GM23338 (cell line): ENCODE data around the gene CARNS1. TPM values are rescaled to one million over a fixed set of nuclear protein-coding genes. Genes with fewer than 3 reads are reported as not detected.

Experiments
- ATAC-seq: fragments of 200-7000 bp; cut with Tn5 transposase; 3 replicates; pipeline ENCODE4 v1.9.1; 2020
- DNase-seq: peaks from one replicate; pipeline ENCODE4 v3.0.0-alpha.2; 2015; ENCODE audit warnings: low spot score
- H2AFZ ChIP-seq: fragments of 200-600 bp; sonication (generic); 2 replicates; pipeline ENCODE4 v1.8.0; 2016; ENCODE audit warnings: antibody characterized with exemption, mild to moderate bottlenecking, moderate library complexity
- H3F3A ChIP-seq: fragments of 200-600 bp; sonication (generic); replicated peaks from 2 replicates; pipeline ENCODE4 v1.8.0; 2017; ENCODE audit warnings: antibody characterized with exemption, mixed run types, low read depth
- H3K27ac ChIP-seq: fragments of 200-600 bp; sonication (generic); 2 replicates; pipeline ENCODE4 v1.6.1; 2016; ENCODE audit warnings: low read depth
- H3K27me3 ChIP-seq: fragments of 200-600 bp; sonication (generic); 2 replicates; pipeline ENCODE4 v1.8.0; 2016; ENCODE audit warnings: mild to moderate bottlenecking, mixed run types, moderate library complexity; ENCODE audit not compliant: insufficient read depth
- H3K36me3 ChIP-seq: fragments of 200-600 bp; sonication (generic); 2 replicates; pipeline ENCODE4 v1.8.0; 2016; ENCODE audit warnings: mild to moderate bottlenecking; ENCODE audit not compliant: insufficient read depth
- H3K4me1 ChIP-seq: fragments of 200-600 bp; sonication (generic); 2 replicates; pipeline ENCODE4 v1.8.0; 2016; ENCODE audit warnings: mild to moderate bottlenecking, moderate library complexity; ENCODE audit not compliant: insufficient read depth
- H3K4me2 ChIP-seq: fragments of 200-600 bp; sonication (generic); 2 replicates; pipeline ENCODE4 v1.7.1; 2017; ENCODE audit warnings: mixed run types
- H3K4me3 ChIP-seq: fragments of 200-600 bp; sonication (generic); 2 replicates; pipeline ENCODE4 v1.6.1; 2016; ENCODE audit warnings: mixed run types
- H3K79me2 ChIP-seq: fragments of 200-600 bp; sonication (generic); replicated peaks from 2 replicates; pipeline ENCODE4 v1.8.0; 2017; ENCODE audit warnings: mild to moderate bottlenecking; ENCODE audit not compliant: insufficient read depth
- H3K9me2 ChIP-seq: fragments of 200-600 bp; sonication (generic); 2 replicates; pipeline ENCODE4 v1.8.0; 2017; ENCODE audit not compliant: insufficient read depth
- H4K20me1 ChIP-seq: fragments of 200-600 bp; sonication (generic); replicated peaks from 2 replicates; pipeline ENCODE4 v1.8.0; 2017; ENCODE audit warnings: mild to moderate bottlenecking; ENCODE audit not compliant: insufficient read depth
- H3K27ac Mint-ChIP-seq: 2 replicates; pipeline ENCODE4 v1.8.0; 2020; ENCODE audit warnings: inconsistent platforms, mild to moderate bottlenecking, moderate library complexity, mixed read lengths
- H3K27me3 Mint-ChIP-seq: 3 replicates; pipeline ENCODE4 v1.8.0; 2022; ENCODE audit warnings: low read depth, mild to moderate bottlenecking, moderate library complexity, mixed read lengths, inconsistent platforms; ENCODE audit not compliant: insufficient read depth, poor library complexity
- H3K36me3 Mint-ChIP-seq: 3 replicates; pipeline ENCODE4 v1.8.0; 2021; ENCODE audit warnings: low read depth, mild to moderate bottlenecking, inconsistent platforms, moderate library complexity, mixed read lengths
- H3K4me1 Mint-ChIP-seq: 3 replicates; pipeline ENCODE4 v1.8.0; 2020; ENCODE audit warnings: mild to moderate bottlenecking, inconsistent platforms, mixed read lengths
- H3K4me3 Mint-ChIP-seq: 3 replicates; pipeline ENCODE4 v1.8.0; 2021; ENCODE audit warnings: moderate library complexity, mild to moderate bottlenecking, inconsistent platforms, mixed read lengths
- H3K9me3 Mint-ChIP-seq: 3 replicates; pipeline ENCODE4 v1.8.0; 2020; ENCODE audit warnings: moderate library complexity, mild to moderate bottlenecking, inconsistent platforms, mixed read lengths
- EZH2phosphoT487 ChIP-seq: fragments of 200-600 bp; sonication (generic); IDR thresholded peaks from one replicate; pipeline ENCODE4 v1.8.1; 2018; ENCODE audit warnings: antibody characterized with exemption; ENCODE audit not compliant: unreplicated experiment
- JUNB ChIP-seq: IDR thresholded peaks from one replicate; pipeline ENCODE4 v1.6.1; 2016; ENCODE audit warnings: antibody characterized with exemption; ENCODE audit not compliant: unreplicated experiment
- NANOG ChIP-seq: IDR thresholded peaks from 2 replicates; pipeline ENCODE4 v1.6.1; 2016; ENCODE audit warnings: antibody characterized with exemption, borderline replicate concordance
- POLR2AphosphoS5 ChIP-seq: IDR thresholded peaks from 2 replicates; pipeline ENCODE4 v1.6.1; 2016; ENCODE audit warnings: antibody characterized with exemption, low read depth
- STAT1 ChIP-seq: IDR thresholded peaks from one replicate; pipeline ENCODE4 v1.6.1; 2016; ENCODE audit warnings: antibody characterized with exemption; ENCODE audit not compliant: unreplicated experiment
- ZNF114 ChIP-seq: fragments of 250-450 bp; sonication (Bioruptor Pico); IDR thresholded peaks from 2 replicates; pipeline ENCODE4 v1.5.0; 2020; ENCODE audit warnings: mild to moderate bottlenecking, moderate library complexity
- ZNF331 ChIP-seq: fragments of 250-450 bp; sonication (Bioruptor Pico); IDR thresholded peaks from 2 replicates; pipeline ENCODE4 v1.5.0; 2020; ENCODE audit warnings: low read depth, mild to moderate bottlenecking, moderate library complexity
- polyA plus RNA-seq: library from polyadenylated mRNA; unstranded; fragments of >200 nt; fragmentation: Nextera tagmentation; extraction: Ambion mirVana; gene quantifications from 2 replicates; pipeline ENCODE4 v1.2.1, GENCODE V29; 2016
- total RNA-seq: library from RNA; depleted of rRNA; stranded (reverse); fragments of >200 nt; shearing (Covaris generic); gene quantifications from 2 replicates; pipeline ENCODE4 v1.2.3, GENCODE V29; 2014
- TF ChIP-seq, protein P1 (sequence below): fragments of 250-450 bp; sonication (Bioruptor Pico); IDR thresholded peaks from 2 replicates; pipeline ENCODE4 v1.5.0; 2020; ENCODE audit warnings: mild to moderate bottlenecking, moderate library complexity
- TF ChIP-seq, protein P2 (sequence below): IDR thresholded peaks from 2 replicates; pipeline ENCODE4 v1.6.1; 2016; ENCODE audit warnings: antibody characterized with exemption

The CARNS1 gene
- total and polyA plus RNA-seq, 2 experiments from 2014 or later: 0.52 to 0.76 TPM

DNA sequence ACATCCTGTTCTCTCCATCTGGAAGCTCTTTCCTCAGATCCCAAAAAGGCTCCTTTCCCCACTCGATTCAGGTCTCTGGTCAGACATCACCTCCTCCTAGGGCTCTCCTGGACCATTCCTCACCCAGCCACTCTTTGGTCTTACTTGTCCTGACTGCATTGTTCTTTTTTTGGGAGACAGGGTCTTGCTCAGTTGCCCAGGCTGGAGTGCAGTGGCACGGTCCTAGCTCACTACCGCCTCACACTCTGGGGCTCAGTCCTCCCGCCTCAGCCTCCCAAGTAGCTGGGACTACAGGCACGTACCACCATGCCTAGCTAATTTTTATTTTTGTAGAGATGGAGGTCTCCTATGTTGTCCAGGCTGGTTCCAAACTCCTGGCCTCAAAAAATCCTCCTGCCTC lies 30.0 kb downstream of the CARNS1 start (continued):
- TF ChIP-seq, protein P1, sequence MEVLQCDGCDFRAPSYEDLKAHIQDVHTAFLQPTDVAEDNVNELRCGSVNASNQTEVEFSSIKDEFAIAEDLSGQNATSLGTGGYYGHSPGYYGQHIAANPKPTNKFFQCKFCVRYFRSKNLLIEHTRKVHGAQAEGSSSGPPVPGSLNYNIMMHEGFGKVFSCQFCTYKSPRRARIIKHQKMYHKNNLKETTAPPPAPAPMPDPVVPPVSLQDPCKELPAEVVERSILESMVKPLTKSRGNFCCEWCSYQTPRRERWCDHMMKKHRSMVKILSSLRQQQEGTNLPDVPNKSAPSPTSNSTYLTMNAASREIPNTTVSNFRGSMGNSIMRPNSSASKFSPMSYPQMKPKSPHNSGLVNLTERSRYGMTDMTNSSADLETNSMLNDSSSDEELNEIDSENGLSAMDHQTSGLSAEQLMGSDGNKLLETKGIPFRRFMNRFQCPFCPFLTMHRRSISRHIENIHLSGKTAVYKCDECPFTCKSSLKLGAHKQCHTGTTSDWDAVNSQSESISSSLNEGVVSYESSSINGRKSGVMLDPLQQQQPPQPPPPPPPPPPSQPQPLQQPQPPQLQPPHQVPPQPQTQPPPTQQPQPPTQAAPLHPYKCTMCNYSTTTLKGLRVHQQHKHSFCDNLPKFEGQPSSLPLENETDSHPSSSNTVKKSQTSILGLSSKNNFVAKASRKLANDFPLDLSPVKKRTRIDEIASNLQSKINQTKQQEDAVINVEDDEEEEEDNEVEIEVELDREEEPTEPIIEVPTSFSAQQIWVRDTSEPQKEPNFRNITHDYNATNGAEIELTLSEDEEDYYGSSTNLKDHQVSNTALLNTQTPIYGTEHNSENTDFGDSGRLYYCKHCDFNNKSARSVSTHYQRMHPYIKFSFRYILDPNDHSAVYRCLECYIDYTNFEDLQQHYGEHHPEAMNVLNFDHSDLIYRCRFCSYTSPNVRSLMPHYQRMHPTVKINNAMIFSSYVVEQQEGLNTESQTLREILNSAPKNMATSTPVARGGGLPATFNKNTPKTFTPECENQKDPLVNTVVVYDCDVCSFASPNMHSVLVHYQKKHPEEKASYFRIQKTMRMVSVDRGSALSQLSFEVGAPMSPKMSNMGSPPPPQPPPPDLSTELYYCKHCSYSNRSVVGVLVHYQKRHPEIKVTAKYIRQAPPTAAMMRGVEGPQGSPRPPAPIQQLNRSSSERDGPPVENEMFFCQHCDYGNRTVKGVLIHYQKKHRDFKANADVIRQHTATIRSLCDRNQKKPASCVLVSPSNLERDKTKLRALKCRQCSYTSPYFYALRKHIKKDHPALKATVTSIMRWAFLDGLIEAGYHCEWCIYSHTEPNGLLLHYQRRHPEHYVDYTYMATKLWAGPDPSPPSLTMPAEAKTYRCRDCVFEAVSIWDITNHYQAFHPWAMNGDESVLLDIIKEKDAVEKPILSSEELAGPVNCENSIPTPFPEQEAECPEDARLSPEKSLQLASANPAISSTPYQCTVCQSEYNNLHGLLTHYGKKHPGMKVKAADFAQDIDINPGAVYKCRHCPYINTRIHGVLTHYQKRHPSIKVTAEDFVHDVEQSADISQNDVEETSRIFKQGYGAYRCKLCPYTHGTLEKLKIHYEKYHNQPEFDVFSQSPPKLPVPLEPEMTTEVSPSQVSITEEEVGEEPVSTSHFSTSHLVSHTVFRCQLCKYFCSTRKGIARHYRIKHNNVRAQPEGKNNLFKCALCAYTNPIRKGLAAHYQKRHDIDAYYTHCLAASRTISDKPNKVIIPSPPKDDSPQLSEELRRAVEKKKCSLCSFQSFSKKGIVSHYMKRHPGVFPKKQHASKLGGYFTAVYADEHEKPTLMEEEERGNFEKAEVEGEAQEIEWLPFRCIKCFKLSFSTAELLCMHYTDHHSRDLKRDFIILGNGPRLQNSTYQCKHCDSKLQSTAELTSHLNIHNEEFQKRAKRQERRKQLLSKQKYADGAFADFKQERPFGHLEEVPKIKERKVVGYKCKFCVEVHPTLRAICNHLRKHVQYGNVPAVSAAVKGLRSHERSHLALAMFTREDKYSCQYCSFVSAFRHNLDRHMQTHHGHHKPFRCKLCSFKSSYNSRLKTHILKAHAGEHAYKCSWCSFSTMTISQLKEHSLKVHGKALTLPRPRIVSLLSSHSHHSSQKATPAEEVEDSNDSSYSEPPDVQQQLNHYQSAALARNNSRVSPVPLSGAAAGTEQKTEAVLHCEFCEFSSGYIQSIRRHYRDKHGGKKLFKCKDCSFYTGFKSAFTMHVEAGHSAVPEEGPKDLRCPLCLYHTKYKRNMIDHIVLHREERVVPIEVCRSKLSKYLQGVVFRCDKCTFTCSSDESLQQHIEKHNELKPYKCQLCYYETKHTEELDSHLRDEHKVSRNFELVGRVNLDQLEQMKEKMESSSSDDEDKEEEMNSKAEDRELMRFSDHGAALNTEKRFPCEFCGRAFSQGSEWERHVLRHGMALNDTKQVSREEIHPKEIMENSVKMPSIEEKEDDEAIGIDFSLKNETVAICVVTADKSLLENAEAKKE (CRISPR knock-in tag): no peak
- TF ChIP-seq STAT1 (no peak), NANOG (no peak), POLR2AphosphoS5 (no peak), ZNF114 (CRISPR knock-in tag) (no peak)
- TF ChIP-seq, protein P2, sequence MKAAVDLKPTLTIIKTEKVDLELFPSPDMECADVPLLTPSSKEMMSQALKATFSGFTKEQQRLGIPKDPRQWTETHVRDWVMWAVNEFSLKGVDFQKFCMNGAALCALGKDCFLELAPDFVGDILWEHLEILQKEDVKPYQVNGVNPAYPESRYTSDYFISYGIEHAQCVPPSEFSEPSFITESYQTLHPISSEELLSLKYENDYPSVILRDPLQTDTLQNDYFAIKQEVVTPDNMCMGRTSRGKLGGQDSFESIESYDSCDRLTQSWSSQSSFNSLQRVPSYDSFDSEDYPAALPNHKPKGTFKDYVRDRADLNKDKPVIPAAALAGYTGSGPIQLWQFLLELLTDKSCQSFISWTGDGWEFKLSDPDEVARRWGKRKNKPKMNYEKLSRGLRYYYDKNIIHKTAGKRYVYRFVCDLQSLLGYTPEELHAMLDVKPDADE: no peak

DNA sequence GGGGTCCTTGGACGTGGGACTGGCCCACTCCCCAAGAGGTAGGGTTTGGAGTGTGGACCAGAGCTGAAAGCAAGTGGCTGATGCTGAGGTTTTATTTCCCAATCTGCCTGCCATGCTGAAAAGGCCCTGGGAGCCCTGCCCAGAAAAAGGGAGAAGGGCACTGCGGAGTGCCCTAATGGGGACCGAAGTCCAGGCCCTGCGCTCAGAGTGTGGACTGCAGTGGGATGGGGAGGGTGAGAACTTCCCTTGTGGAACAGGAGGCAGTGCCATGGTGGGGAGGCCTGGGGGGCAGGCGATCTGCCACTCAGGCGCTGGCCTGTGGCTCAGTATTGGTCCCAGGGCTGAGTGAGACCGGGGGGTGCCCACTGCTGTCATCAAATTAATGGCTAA lies 32.7 kb downstream of the CARNS1 start:
- H2AFZ ChIP-seq: no peak overlapping the region
- Mint-ChIP-seq H3K4me3 (no peak overlapping the region), H3K27ac (no peak overlapping the region), H3K36me3 (no peaks in the 10 kb centered on the region), H3K9me3 (no peaks in the 10 kb centered on the region), H3K4me1 (no peaks in the 10 kb centered on the region), H3K27me3 (peaks cover 24% of the 10 kb centered on the region)
- H3K27me3 ChIP-seq: no peaks in the 10 kb centered on the region
- H3K27ac ChIP-seq: no peak overlapping the region
- no peaks in the 10 kb centered on the region for H3F3A ChIP-seq
- 0 out of 2 replicates have a peak, but pooled peaks cover 3% of the 10 kb centered on the region for H3K4me1 ChIP-seq
- no peak overlapping the region for H3K4me2 ChIP-seq
- no peaks in the 10 kb centered on the region for H3K9me2 ChIP-seq
- no peak overlapping the region for H3K4me3 ChIP-seq
- no peak for DNase-seq
- no peaks in the 10 kb centered on the region for H4K20me1 ChIP-seq
- no peaks in the 10 kb centered on the region for H3K36me3 ChIP-seq
- H3K79me2 ChIP-seq: no peaks in the 10 kb centered on the region
- no peak for ATAC-seq
- TF ChIP-seq, protein P2: no peak
- TF ChIP-seq ZNF331 (CRISPR knock-in tag) (no peak), JUNB (no peak), ZNF114 (CRISPR knock-in tag) (no peak), STAT1 (no peak), EZH2phosphoT487 (no peak)
